Liver (tissue), 9 donors: ENCODE results near the gene RTN4R. TPM values are rescaled to one million over a fixed set of nuclear protein-coding genes. Genes with fewer than 3 reads are reported as not detected.

ENCODE experiments used
- DNase-seq: peaks from one replicate; pipeline ENCODE4 v3.0.0-alpha.2; 2017; ENCODE audit warnings: low spot score
- H3K27ac ChIP-seq, 2 donors: one replicate each; pipeline ENCODE4 v1.7.0; 2013; ENCODE audit warnings: inconsistent platforms in 2 of 2, low read length in 2 of 2, control low read depth in 1 of 2, low read depth in 1 of 2, mild to moderate bottlenecking in 1 of 2
- H3K27me3 ChIP-seq, 4 donors: one replicate each; pipeline versions ENCODE4 v1.6.1 to v1.7.0; 2013; ENCODE audit warnings: low read length in 3 of 4, inconsistent platforms in 1 of 4, mild to moderate bottlenecking in 1 of 4, moderate library complexity in 1 of 4; ENCODE audit not compliant: control insufficient read depth in 4 of 4, insufficient read depth in 4 of 4
- H3K36me3 ChIP-seq, 4 donors: one replicate each; pipeline versions ENCODE4 v1.6.1 to v1.7.0; 2013; ENCODE audit warnings: low read length in 3 of 4, mild to moderate bottlenecking in 3 of 4, low read depth in 1 of 4, moderate library complexity in 1 of 4; ENCODE audit not compliant: control insufficient read depth in 4 of 4, insufficient read depth in 3 of 4
- H3K4me1 ChIP-seq, 4 donors: one replicate each; pipeline versions ENCODE4 v1.6.1 to v1.7.0; 2013; ENCODE audit warnings: low read length in 3 of 4, mild to moderate bottlenecking in 3 of 4, moderate library complexity in 1 of 4; ENCODE audit not compliant: control insufficient read depth in 4 of 4, insufficient read depth in 4 of 4
- H3K4me3 ChIP-seq, 3 donors: one replicate each; pipeline versions ENCODE4 v1.6.1 to v1.7.0; 2013; ENCODE audit warnings: low read length in 3 of 3, control low read depth in 1 of 3, low read depth in 1 of 3, mild to moderate bottlenecking in 1 of 3
- H3K9ac ChIP-seq, 2 donors: one replicate each; pipeline ENCODE4 v1.7.0; 2013; ENCODE audit warnings: low read length in 2 of 2, mild to moderate bottlenecking in 2 of 2, moderate library complexity in 2 of 2, control low read depth in 1 of 2, low read depth in 1 of 2
- H3K9me3 ChIP-seq, 4 donors: one replicate each; pipeline versions ENCODE4 v1.6.1 to v1.7.0; 2013; ENCODE audit warnings: low read length in 3 of 4; ENCODE audit not compliant: control insufficient read depth in 4 of 4
- ATF3 ChIP-seq: IDR thresholded peaks from 2 replicates; pipeline ENCODE4 v1.6.1; 2016; ENCODE audit warnings: antibody characterized with exemption
- CTCF ChIP-seq: fragments of 150-350 bp; IDR thresholded peaks from 2 replicates; pipeline ENCODE4 v1.5.1; 2017; ENCODE audit warnings: improper control_type of control experiment, low read depth, low read length; ENCODE audit not compliant: missing input control
- EGR1 ChIP-seq, 2 donors: IDR thresholded peaks; 2 replicates each; pipeline ENCODE4 v1.6.1; 2016 to 2018; ENCODE audit warnings: antibody characterized with exemption in 2 of 2, low read depth in 2 of 2
- FOXA1 ChIP-seq: IDR thresholded peaks from 2 replicates; pipeline ENCODE4 v1.6.1; 2016; ENCODE audit warnings: antibody characterized with exemption
- GABPA ChIP-seq, 2 donors: IDR thresholded peaks in 1 of 2; conservative IDR thresholded peaks in 1 of 2; 2 replicates each; pipeline ENCODE4 v1.6.1; 2016; ENCODE audit warnings: antibody characterized with exemption in 2 of 2, mild to moderate bottlenecking in 1 of 2, moderate library complexity in 1 of 2
- HNF4G ChIP-seq: IDR thresholded peaks from 2 replicates; pipeline ENCODE4 v1.6.1; 2016; ENCODE audit warnings: antibody characterized with exemption
- JUND ChIP-seq, 2 donors: IDR thresholded peaks; 2 replicates each; pipeline ENCODE4 v1.6.1; 2016; ENCODE audit warnings: antibody characterized with exemption in 2 of 2
- MAX ChIP-seq: IDR thresholded peaks from 2 replicates; pipeline ENCODE4 v1.6.1; 2016; ENCODE audit warnings: antibody characterized with exemption
- NR2F2 ChIP-seq: IDR thresholded peaks from 2 replicates; pipeline ENCODE4 v1.6.1; 2016; ENCODE audit warnings: antibody characterized with exemption
- REST ChIP-seq: IDR thresholded peaks from 2 replicates; pipeline ENCODE4 v1.6.1; 2016; ENCODE audit warnings: antibody characterized with exemption, mild to moderate bottlenecking
- RXRA ChIP-seq, 2 donors: IDR thresholded peaks; 2 replicates each; pipeline ENCODE4 v1.6.1; 2017 to 2018; ENCODE audit warnings: antibody characterized with exemption in 2 of 2, mild to moderate bottlenecking in 1 of 2
- SP1 ChIP-seq: IDR thresholded peaks from 2 replicates; pipeline ENCODE4 v1.6.1; 2018; ENCODE audit warnings: antibody characterized with exemption, mild to moderate bottlenecking
- TAF1 ChIP-seq: conservative IDR thresholded peaks from 2 replicates; pipeline ENCODE4 v1.6.1; 2016; ENCODE audit warnings: antibody characterized with exemption, mild to moderate bottlenecking
- YY1 ChIP-seq: IDR thresholded peaks from 2 replicates; pipeline ENCODE4 v1.6.1; 2016; ENCODE audit warnings: antibody characterized with exemption, mild to moderate bottlenecking
- ZBTB33 ChIP-seq: IDR thresholded peaks from 2 replicates; pipeline ENCODE4 v1.6.1; 2016; ENCODE audit warnings: antibody characterized with exemption
- WGBS: extraction: QIAGEN DNeasy Blood & Tissue Kit; methylation state at CpG from one replicate; pipeline ENCODE4 v1.1.7; 2013; 5-methylcytosine and 5-hydroxymethylcytosine counted together
- polyA plus RNA-seq, 2 donors: library from polyadenylated mRNA; stranded (reverse) in 1 of 2; unstranded in 1 of 2; fragments of 200-250 nt in 1 of 2; fragments of >200 nt in 1 of 2; fragmentation: Nextera tagmentation in 1 of 2; extraction: Ambion mirVana in 1 of 2; gene quantifications; one replicate each; pipeline versions ENCODE4 v1.2.1 to v1.2.3, GENCODE V29; 2013 to 2015
- total RNA-seq, 2 donors: library from RNA; depleted of rRNA; stranded (reverse); fragments of >200 nt; gene quantifications; one replicate each; pipeline ENCODE4 v1.2.3, GENCODE V29; 2014
- donor health status: healthy.
- donor health status: healthy.
- donor health status: healthy.
- donor health status: healthy.
- donor health status: healthy.

RTN4R gene
- total and polyA plus RNA-seq, 4 donors = 0.33 to 10.4 (median 1.1) TPM

- peaks cover 2 to 45% (median 25%) of the 10 kb centered on the region in 4 donors for H3K4me1 ChIP-seq
- WGBS = 86% methylated on average over 27 of the region's 27 CpGs
Measured at GRCh38 chr22:20212754-20213699, 55.1 kb downstream of the RTN4R start.

GRCh38 chr22:20211997-20212753 lies 55.9 kb downstream of the RTN4R start:
- no peak for DNase-seq
- Histone ChIP-seq H3K9ac (peak overlapping the region in 1 of 2 donors; percentile 26), H3K9me3 (no peaks in the 10 kb centered on the region), H3K4me3 (peak overlapping the region in 1 of 3 donors; percentile 10), H3K27me3 (no peaks in the 10 kb centered on the region), H3K4me1 (peaks cover 4 to 54% (median 34%) of the 10 kb centered on the region in 4 donors), H3K27ac (peak overlapping the region; percentile 49 to 71), H3K36me3 (no peaks in the 10 kb centered on the region)
- 67% methylated on average over 26 of the region's 26 CpGs for WGBS
- no peak for TF ChIP-seq MAX
- no peak for TF ChIP-seq FOXA1
- TF ChIP-seq NR2F2 = no peak
- no peak for TF ChIP-seq ATF3
- TF ChIP-seq REST = no peak
- no peak for TF ChIP-seq TAF1
- TF ChIP-seq YY1 = no peak
- no peak for TF ChIP-seq HNF4G
- no peak for TF ChIP-seq GABPA (IDR thresholded peaks at IDR 0.05 in 1 of 2, conservative IDR thresholded peaks at IDR 0.05 in 1 of 2)

More at GRCh38 chr22:20212754-20213699, 55.1 kb downstream of the RTN4R start:
- no peak for DNase-seq
- H3K9ac ChIP-seq = no peak overlapping the region
- H3K4me3 ChIP-seq = no peak overlapping the region
- H3K27ac ChIP-seq = no peak overlapping the region
- TF ChIP-seq NR2F2 = no peak
- TF ChIP-seq CTCF = no peak
- no peak for TF ChIP-seq MAX
- no peak for TF ChIP-seq RXRA (IDR thresholded peaks at IDR 0.05)
- no peak for TF ChIP-seq EGR1 (IDR thresholded peaks at IDR 0.05; ENCODE audit: low read depth in 2 of 2)
- no peak for TF ChIP-seq ZBTB33
- TF ChIP-seq FOXA1 = no peak
- no peak for TF ChIP-seq HNF4G
- no peak for TF ChIP-seq ATF3
- TF ChIP-seq SP1 = no peak
- no peak for TF ChIP-seq JUND (IDR thresholded peaks at IDR 0.05)
- H3K9me3 ChIP-seq = no peaks in the 10 kb centered on the region
- H3K36me3 ChIP-seq = no peaks in the 10 kb centered on the region
- no peaks in the 10 kb centered on the region for H3K27me3 ChIP-seq
